ENCODE data around the gene ZNF212.
"Not testable (repeated sequence)": the region's sequence is repeated elsewhere in the genome, so short reads cannot be mapped to it uniquely, and the experiment has no call there.

Gene ZNF212

GRCh38 chr7:149220534-149220933, 18.9 kb upstream of the ZNF212 start:
- peak; percentile 80 for DNase-seq

GRCh38 chr7:149223176-149223575, 16.3 kb upstream of the ZNF212 start:
- DNase-seq = no peak

GRCh38 chr7:149223761-149224160, 15.7 kb upstream of the ZNF212 start:
- DNase-seq = no peak

GRCh38 chr7:149224352-149224751, 15.1 kb upstream of the ZNF212 start:
- DNase-seq = no peak

GRCh38 chr7:149225106-149225505, 14.3 kb upstream of the ZNF212 start:
- DNase-seq = no peak

GRCh38 chr7:149225656-149226055, 13.8 kb upstream of the ZNF212 start:
- no peak for DNase-seq

- DNase-seq = not testable (repeated sequence)
Observed at GRCh38 chr7:149226366-149226765, 13.1 kb upstream of the ZNF212 start.

- DNase-seq = no peak
Observed at GRCh38 chr7:149226840-149227494, 12.5 kb upstream of the ZNF212 start.

- DNase-seq = no peak
Observed at GRCh38 chr7:149228831-149229471, 10.5 kb upstream of the ZNF212 start.

- no peak for DNase-seq
Observed at GRCh38 chr7:149229526-149229925, 9.9 kb upstream of the ZNF212 start.

GRCh38 chr7:149232362-149232761, 7.1 kb upstream of the ZNF212 start:
- DNase-seq = no peak

- DNase-seq = not testable (repeated sequence)
Observed at GRCh38 chr7:149233655-149234204, 5.7 kb upstream of the ZNF212 start.

GRCh38 chr7:149237502-149237901, 1.9 kb upstream of the ZNF212 start:
- no peak for DNase-seq

GRCh38 chr7:149238051-149238450, 1.4 kb upstream of the ZNF212 start:
- no peak for DNase-seq

- DNase-seq = no peak
Observed at GRCh38 chr7:149240637-149241036, 1.2 kb downstream of the ZNF212 start.

GRCh38 chr7:149241696-149242095, 2.2 kb downstream of the ZNF212 start:
- no peak for DNase-seq

- DNase-seq = no peak
Observed at GRCh38 chr7:149245244-149245643, 5.8 kb downstream of the ZNF212 start.

- DNase-seq = no peak
Observed at GRCh38 chr7:149245744-149246143, 6.3 kb downstream of the ZNF212 start.

- no peak for DNase-seq
Observed at GRCh38 chr7:149248777-149249176, 9.3 kb downstream of the ZNF212 start.

GRCh38 chr7:149250151-149250550, 10.7 kb downstream of the ZNF212 start:
- DNase-seq = not testable (repeated sequence)

- not testable (repeated sequence) for DNase-seq
Observed at GRCh38 chr7:149251518-149251917, 12.1 kb downstream of the ZNF212 start.

GRCh38 chr7:149252378-149252777, 12.9 kb downstream of the ZNF212 start:
- no peak for DNase-seq

GRCh38 chr7:149253665-149254064, 14.2 kb downstream of the ZNF212 start:
- peak; percentile 67 for DNase-seq

GRCh38 chr7:149254181-149254858, 14.9 kb downstream of the ZNF212 start:
- DNase-seq = no peak

Data from islet precursor cell (in vitro differentiated cells).